ENCODE data around the gene EDARADD.
"Not testable (repeated sequence)": the region's sequence is repeated elsewhere in the genome, so short reads cannot be mapped to it uniquely, and the experiment has no call there.

Gene EDARADD

DNA sequence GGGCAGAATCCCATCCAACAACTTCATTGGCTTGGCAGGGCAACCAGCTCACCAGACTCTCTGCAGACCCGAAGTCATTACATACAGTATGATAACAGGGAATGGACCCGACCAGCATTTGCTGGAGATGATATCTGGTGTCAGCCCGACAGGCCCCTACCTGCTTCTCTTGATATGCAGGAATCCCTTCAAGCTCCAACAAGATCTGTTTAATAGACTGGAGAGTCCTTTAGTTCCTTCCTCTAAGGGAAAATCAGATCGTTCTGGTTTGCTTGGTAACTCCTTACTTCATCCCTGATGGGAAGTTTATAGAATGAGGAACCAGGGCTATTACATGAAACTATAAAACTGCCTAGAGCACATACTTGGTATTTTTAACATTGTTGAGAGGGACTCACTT lies 61.2 kb downstream of the EDARADD start:
- Mint-ChIP-seq H3K4me1 (no peaks in the 10 kb centered on the region), H3K27me3 (no peaks in the 10 kb centered on the region), H3K27ac (no peak overlapping the region), H3K4me3 (no peak overlapping the region), H3K9me3 (no peaks in the 10 kb centered on the region)
- ATAC-seq (no peak), DNase-seq (no peak)

DNA sequence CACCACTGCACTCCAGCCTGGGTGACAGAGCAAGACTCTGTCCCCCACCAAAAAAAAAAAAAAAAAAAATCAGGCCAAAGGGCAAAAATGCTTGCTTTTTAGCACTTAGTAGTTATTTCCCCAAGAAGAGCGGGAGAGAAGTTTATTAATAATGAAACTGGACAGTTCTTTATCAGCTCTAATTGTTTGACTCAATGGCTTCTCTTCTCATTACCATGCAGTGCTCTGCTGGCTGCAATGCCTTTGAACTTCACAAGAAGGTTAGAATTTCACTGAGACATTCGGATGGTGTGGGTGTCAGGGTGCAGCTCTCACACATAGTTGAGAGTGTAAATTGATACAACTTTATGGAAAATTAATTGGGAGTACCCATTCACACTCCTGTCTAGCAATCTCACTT lies 63.7 kb downstream of the EDARADD start:
- Mint-ChIP-seq H3K9me3 (no peaks in the 10 kb centered on the region), H3K27ac (no peak overlapping the region), H3K4me1 (no peaks in the 10 kb centered on the region), H3K27me3 (peaks cover 15% of the 10 kb centered on the region), H3K4me3 (no peak overlapping the region)
- ATAC-seq = no peak
- DNase-seq = no peak

DNA sequence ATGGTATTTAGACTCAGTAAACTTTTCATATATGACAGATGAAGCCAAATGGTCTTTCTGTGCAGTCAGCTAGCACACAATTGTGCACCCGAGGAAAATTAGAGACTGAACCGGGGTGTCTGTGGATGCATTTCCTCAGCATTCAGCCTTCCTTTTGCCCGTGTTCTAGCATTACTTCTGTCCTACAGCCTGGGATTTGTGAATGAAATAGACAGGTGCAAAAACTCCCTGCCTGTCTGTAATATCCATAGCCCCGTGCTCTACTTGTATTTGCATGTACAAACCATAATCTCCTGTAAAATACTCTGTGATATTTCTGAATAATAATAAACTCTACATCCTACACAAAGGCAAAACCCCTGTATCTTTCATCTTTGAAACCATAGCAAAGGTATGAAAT lies 64.9 kb downstream of the EDARADD start:
- H3K27me3 Mint-ChIP-seq = peaks cover 23% of the 10 kb centered on the region
- H3K27ac Mint-ChIP-seq = no peak overlapping the region
- H3K4me3 Mint-ChIP-seq = no peak overlapping the region
- no peaks in the 10 kb centered on the region for H3K9me3 Mint-ChIP-seq
- ATAC-seq (no peak), DNase-seq (no peak)
- H3K4me1 Mint-ChIP-seq = no peaks in the 10 kb centered on the region

DNA sequence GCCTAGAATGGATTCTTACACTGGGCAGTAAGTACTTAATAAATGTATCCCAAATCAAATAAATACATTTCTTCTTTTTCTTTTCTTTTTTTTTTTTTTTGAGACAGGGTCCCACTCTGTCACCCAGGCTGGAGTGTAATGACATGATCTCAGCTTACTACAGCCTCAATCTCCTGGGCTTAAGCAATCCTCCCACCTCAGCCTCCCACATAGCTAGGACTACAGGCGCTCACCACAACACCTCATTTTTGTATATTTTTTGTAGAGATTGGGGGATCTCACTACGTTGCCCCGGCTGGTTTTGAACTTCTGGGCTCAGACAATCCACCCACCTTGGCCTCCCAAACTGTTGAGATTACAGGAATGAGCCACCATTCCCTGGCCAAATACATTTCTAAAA lies 66.0 kb downstream of the EDARADD start:
- H3K9me3 Mint-ChIP-seq = no peaks in the 10 kb centered on the region
- DNase-seq (no peak), ATAC-seq (no peak)
- peaks cover 34% of the 10 kb centered on the region for H3K27me3 Mint-ChIP-seq
- H3K4me1 Mint-ChIP-seq = peaks cover 6% of the 10 kb centered on the region
- no peak overlapping the region for H3K27ac Mint-ChIP-seq
- no peak overlapping the region for H3K4me3 Mint-ChIP-seq

DNA sequence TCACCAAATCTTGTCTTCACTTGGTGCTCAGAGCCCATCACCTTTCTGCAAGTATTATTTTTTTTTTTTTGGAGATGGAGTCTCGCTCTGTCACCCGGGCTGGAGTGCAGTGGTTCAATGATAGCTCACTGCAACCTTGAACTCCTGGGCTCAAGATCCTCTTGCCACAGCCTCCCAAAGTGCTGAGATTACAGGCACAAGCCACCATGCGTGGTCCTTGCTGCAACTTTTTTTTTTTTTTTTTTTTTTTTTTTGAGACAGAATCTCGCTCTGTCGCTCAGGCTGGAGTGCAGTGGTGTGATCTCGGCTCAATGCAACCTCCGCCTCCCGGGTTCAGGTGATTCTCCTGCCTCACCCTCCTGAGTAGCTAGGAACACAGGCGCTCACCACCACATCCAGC lies 70.1 kb downstream of the EDARADD start:
- Mint-ChIP-seq H3K4me1 (peaks cover 23% of the 10 kb centered on the region), H3K27me3 (peaks cover 62% of the 10 kb centered on the region)
- not testable (repeated sequence) for ATAC-seq, H3K27ac Mint-ChIP-seq, H3K9me3 Mint-ChIP-seq, H3K4me3 Mint-ChIP-seq, DNase-seq

GRCh38 chr1:236465231-236465958 lies 71.3 kb downstream of the EDARADD start:
- Mint-ChIP-seq H3K27me3 (peaks cover 62% of the 10 kb centered on the region), H3K9me3 (no peaks in the 10 kb centered on the region)

DNA sequence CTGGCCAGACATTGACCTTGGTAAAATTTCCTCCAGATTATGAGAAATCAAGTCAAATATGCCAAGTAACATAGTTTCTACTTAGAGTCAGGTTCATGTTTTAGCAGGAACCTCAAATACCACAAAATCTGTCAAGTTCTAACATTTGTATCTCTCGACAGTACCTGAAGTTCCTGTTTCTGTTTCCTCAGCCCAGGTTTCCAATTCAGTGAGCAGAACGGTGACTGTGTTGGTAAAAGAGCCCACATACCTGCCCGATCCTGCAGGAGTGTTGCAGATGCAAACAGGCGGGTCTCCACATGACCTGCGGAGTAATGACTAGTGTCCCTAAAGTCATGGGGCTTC lies 71.8 kb downstream of the EDARADD start:
- Mint-ChIP-seq H3K9me3 (no peaks in the 10 kb centered on the region), H3K4me3 (no peak overlapping the region), H3K27ac (no peak overlapping the region), H3K27me3 (peaks cover 61% of the 10 kb centered on the region), H3K4me1 (peaks cover 23% of the 10 kb centered on the region)
- DNase-seq (no peak), ATAC-seq (peak; percentile 56)

More at GRCh38 chr1:236465231-236465958, 71.3 kb downstream of the EDARADD start:
- DNase-seq (no peak), ATAC-seq (no peak)
- Mint-ChIP-seq H3K27ac (no peak overlapping the region), H3K4me3 (no peak overlapping the region), H3K4me1 (peaks cover 23% of the 10 kb centered on the region)

DNA sequence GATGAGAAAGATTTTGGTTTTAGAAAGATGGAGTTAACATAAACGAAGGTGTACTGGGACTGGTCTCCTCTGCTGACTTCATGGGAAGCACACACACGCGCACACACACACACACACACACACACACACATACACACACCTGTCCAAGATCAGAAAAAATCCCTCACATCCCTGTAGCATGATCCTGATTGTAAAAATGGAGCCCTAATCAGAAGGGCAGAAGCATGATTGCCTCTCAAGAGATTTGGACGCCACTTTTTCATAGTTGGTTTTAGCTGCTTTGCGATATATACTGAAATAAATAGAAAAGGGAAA lies 73.2 kb downstream of the EDARADD start:
- ATAC-seq (no peak), DNase-seq (no peak)
- Mint-ChIP-seq H3K9me3 (no peaks in the 10 kb centered on the region), H3K4me3 (no peak overlapping the region), H3K27me3 (peaks cover 58% of the 10 kb centered on the region), H3K27ac (no peak overlapping the region), H3K4me1 (peaks cover 23% of the 10 kb centered on the region)

- DNase-seq (no peak), ATAC-seq (no peak)
- Mint-ChIP-seq H3K4me3 (no peak overlapping the region), H3K9me3 (no peaks in the 10 kb centered on the region), H3K4me1 (peaks cover 23% of the 10 kb centered on the region), H3K27me3 (peaks cover 50% of the 10 kb centered on the region), H3K27ac (no peak overlapping the region)
Measured at GRCh38 chr1:236468625-236469024, 74.5 kb downstream of the EDARADD start.

DNA sequence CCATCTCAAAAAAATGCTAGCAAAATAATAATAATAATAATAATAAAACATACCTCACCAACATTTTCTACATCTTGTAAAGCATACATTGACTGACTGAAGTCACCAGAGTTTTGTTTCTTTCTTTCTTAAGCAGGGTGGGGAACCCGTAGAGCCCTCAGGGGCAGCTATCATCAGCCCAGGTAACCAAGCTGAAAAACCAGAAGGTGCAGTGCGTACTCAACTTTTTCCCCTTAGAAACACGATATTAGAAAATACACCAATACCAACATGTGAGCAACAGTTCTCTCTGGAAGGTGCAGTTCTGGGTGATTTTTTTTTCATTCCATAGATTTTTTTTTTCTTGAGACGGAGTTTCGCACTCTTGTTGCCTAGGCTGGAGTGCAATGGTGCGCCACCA lies 75.4 kb downstream of the EDARADD start:
- Mint-ChIP-seq H3K4me3 (no peak overlapping the region), H3K9me3 (no peaks in the 10 kb centered on the region), H3K27ac (no peak overlapping the region), H3K4me1 (peaks cover 23% of the 10 kb centered on the region), H3K27me3 (peaks cover 41% of the 10 kb centered on the region)
- DNase-seq (no peak), ATAC-seq (no peak)

DNA sequence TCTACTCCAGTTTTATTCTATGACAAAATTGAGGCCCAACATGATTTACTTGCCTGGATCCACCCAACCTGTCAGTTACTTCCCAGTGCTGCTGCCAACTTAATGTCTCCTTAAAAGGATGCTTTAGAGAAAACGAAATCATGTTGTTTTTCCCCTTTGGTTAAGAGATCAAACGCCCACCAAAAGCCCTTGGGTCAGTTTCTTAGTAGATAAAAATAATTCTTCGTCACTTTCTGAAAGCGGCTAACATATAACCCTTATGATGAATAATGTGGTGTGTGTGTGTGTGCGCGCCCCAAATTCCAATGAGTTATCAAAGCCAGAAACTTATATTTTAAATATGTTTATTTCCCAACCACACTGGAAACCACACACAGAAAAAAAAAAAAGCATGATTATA lies 77.0 kb downstream of the EDARADD start:
- no peak for DNase-seq
- Mint-ChIP-seq H3K4me1 (peaks cover 7% of the 10 kb centered on the region), H3K27me3 (peaks cover 29% of the 10 kb centered on the region), H3K4me3 (no peak overlapping the region), H3K9me3 (no peaks in the 10 kb centered on the region), H3K27ac (no peak overlapping the region)
- no peak for ATAC-seq

DNA sequence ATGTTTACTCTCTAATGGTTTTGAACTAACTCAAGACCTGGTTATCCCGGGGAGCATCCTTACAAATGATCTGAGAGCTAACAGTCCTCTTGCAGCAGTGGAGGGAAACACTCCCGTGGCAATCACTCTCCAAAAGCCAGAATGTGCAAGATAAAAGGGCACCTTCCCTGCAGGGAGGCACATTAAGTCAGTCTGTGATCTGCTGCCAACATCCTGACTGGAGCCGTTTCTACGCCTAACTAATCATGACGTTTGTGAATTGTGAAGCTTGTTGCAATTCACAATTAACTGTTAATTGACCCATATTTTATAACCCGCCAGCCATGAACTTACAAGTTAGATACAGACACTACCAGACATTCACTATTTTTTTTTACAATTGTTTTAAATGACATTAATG lies 77.6 kb downstream of the EDARADD start:
- Mint-ChIP-seq H3K27me3 (peaks cover 23% of the 10 kb centered on the region), H3K9me3 (no peaks in the 10 kb centered on the region), H3K4me1 (peaks cover 1% of the 10 kb centered on the region), H3K4me3 (no peak overlapping the region), H3K27ac (peak overlapping the region in 1 of 2 donors; percentile 42)
- ATAC-seq = no peak
- no peak for DNase-seq

GRCh38 chr1:236472850-236473788 lies 79.0 kb downstream of the EDARADD start:
- DNase-seq (no peak), ATAC-seq (no peak)
- H3K4me1 Mint-ChIP-seq = no peaks in the 10 kb centered on the region
- H3K27ac Mint-ChIP-seq = no peak overlapping the region
- H3K9me3 Mint-ChIP-seq = no peaks in the 10 kb centered on the region
- peaks cover 8% of the 10 kb centered on the region for H3K27me3 Mint-ChIP-seq
- H3K4me3 Mint-ChIP-seq = no peak overlapping the region

DNA sequence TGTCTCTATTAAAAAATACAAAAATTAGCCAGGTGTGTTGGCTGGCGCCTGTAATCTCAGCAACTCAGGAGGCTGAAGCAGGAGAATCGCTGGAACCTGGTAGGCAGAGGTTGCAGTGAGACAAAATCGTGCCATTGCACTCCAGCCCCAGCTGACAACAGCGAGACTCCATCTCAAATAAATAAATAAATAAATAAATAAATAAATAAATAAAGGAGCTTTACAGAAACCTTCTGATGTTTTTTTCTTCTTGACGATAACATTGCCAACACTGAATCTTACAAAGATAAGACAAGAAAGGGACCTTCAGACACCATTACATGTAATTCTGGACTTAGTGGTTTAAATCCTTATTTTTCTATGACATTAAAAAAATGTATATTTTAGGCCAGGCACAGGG lies 81.9 kb downstream of the EDARADD start:
- DNase-seq (no peak), ATAC-seq (no peak)
- Mint-ChIP-seq H3K27ac (no peak overlapping the region), H3K4me3 (no peak overlapping the region), H3K4me1 (no peaks in the 10 kb centered on the region), H3K27me3 (peaks cover 7% of the 10 kb centered on the region), H3K9me3 (no peaks in the 10 kb centered on the region)

- Mint-ChIP-seq H3K27ac (no peak overlapping the region), H3K27me3 (no peaks in the 10 kb centered on the region), H3K4me3 (no peak overlapping the region), H3K9me3 (no peaks in the 10 kb centered on the region), H3K4me1 (no peaks in the 10 kb centered on the region)
- DNase-seq = no peak
- no peak for ATAC-seq
Measured at GRCh38 chr1:236480758-236481436, 86.8 kb downstream of the EDARADD start.
